Measurements from ENCODE around the gene ATXN1.
"Not testable (repeated sequence)": the region's sequence is repeated elsewhere in the genome, so short reads cannot be mapped to it uniquely, and the experiment has no call there.

ATXN1 gene

GRCh38 chr6:16718356-16718755, 42.9 kb downstream of the ATXN1 start:
- DNase-seq: no peak

GRCh38 chr6:16717275-16717942, 43.9 kb downstream of the ATXN1 start:
- DNase-seq: no peak

- no peak for DNase-seq
Observed at GRCh38 chr6:16716321-16716858, 44.9 kb downstream of the ATXN1 start.

- no peak for DNase-seq
Observed at GRCh38 chr6:16713597-16713996, 47.7 kb downstream of the ATXN1 start.

GRCh38 chr6:16712931-16713484, 48.3 kb downstream of the ATXN1 start:
- no peak for DNase-seq

- DNase-seq: no peak
Observed at GRCh38 chr6:16712255-16712930, 48.9 kb downstream of the ATXN1 start.

- peak; percentile 38 for DNase-seq
Observed at GRCh38 chr6:16711546-16712254, 49.6 kb downstream of the ATXN1 start.

GRCh38 chr6:16706911-16707783, 54.1 kb downstream of the ATXN1 start:
- no peak for DNase-seq

- not testable (repeated sequence) for DNase-seq
Observed at GRCh38 chr6:16706491-16706890, 54.8 kb downstream of the ATXN1 start.

- DNase-seq: no peak
Observed at GRCh38 chr6:16706029-16706428, 55.2 kb downstream of the ATXN1 start.

GRCh38 chr6:16705081-16705993, 55.9 kb downstream of the ATXN1 start:
- no peak for DNase-seq

GRCh38 chr6:16704401-16705045, 56.7 kb downstream of the ATXN1 start:
- DNase-seq: no peak

- not testable (repeated sequence) for DNase-seq
Observed at GRCh38 chr6:16702627-16703378, 58.5 kb downstream of the ATXN1 start.

- no peak for DNase-seq
Observed at GRCh38 chr6:16700916-16701234, 60.4 kb downstream of the ATXN1 start.

GRCh38 chr6:16700202-16700915, 60.9 kb downstream of the ATXN1 start:
- no peak for DNase-seq

GRCh38 chr6:16698997-16699868, 62.0 kb downstream of the ATXN1 start:
- no peak for DNase-seq

- no peak for DNase-seq
Observed at GRCh38 chr6:16698162-16698533, 63.1 kb downstream of the ATXN1 start.

- DNase-seq: no peak
Observed at GRCh38 chr6:16697437-16698161, 63.7 kb downstream of the ATXN1 start.
